Measurements from ENCODE around the gene PFN1. TPM values are rescaled to one million over a fixed set of nuclear protein-coding genes. Genes with fewer than 3 reads are reported as not detected.

PFN1 gene
- total RNA-seq, 1 donor from 2014 or later: 370 TPM

DNA sequence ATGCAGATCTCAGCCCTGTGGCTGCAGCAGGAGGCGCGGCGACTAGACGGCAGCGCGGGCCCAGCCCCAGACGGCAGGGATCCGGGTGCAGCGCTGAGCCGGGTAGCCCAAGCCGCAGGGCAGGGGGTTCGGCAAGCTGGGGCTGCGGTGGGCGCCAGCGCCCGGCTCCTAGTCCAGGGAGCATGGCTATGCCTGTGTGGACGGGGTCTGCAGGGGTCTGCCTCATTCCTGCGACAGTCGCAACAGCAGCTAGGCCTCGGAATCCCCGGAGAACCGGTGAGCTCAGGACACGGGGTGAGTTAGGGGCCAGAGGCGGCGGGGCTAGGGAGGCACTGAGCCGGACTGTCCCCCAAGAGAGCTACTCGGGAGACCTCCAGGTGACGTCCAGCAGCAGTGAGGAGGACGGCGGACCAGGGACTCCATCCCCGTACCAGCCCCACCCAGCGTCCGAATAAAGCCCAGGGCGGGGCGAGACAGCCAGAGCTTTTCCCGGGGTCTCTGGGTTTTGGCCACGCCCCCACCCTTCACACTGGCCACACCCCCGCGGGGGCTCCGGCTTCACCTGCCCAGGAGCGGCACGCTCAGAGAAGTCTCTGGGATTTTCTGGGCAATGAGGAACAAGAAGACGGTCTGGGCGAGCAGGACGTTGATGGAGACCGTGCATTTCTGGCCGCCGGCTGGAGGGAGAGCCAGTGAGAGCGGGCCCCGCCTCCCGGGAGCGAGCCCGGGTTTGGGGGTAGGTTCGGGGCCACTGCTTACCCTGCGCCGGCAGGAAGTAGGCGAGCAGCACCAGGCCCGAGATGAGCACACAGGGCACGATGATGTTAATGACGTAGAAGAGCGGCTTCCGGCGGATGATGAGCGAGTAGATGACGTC lies 47.9 kb downstream of the PFN1 start:
- DNase-seq (ENCODE audit: low spot score in 2 of 2, unreplicated experiment in 2 of 2): no peak
- Mint-ChIP-seq H3K4me3 (peak overlapping the region; percentile 69), H3K9me3 (no peaks in the 10 kb centered on the region), H3K36me3 (peaks cover 10% of the 10 kb centered on the region), H3K27ac (no peak overlapping the region), H3K27me3 (ENCODE audit: low read depth) (no peaks in the 10 kb centered on the region), H3K4me1 (peaks cover 13% of the 10 kb centered on the region)
- TF ChIP-seq, protein P1, sequence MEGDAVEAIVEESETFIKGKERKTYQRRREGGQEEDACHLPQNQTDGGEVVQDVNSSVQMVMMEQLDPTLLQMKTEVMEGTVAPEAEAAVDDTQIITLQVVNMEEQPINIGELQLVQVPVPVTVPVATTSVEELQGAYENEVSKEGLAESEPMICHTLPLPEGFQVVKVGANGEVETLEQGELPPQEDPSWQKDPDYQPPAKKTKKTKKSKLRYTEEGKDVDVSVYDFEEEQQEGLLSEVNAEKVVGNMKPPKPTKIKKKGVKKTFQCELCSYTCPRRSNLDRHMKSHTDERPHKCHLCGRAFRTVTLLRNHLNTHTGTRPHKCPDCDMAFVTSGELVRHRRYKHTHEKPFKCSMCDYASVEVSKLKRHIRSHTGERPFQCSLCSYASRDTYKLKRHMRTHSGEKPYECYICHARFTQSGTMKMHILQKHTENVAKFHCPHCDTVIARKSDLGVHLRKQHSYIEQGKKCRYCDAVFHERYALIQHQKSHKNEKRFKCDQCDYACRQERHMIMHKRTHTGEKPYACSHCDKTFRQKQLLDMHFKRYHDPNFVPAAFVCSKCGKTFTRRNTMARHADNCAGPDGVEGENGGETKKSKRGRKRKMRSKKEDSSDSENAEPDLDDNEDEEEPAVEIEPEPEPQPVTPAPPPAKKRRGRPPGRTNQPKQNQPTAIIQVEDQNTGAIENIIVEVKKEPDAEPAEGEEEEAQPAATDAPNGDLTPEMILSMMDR (IDR thresholded peaks at IDR 0.05; ENCODE audit: unreplicated experiment): no peak

DNA sequence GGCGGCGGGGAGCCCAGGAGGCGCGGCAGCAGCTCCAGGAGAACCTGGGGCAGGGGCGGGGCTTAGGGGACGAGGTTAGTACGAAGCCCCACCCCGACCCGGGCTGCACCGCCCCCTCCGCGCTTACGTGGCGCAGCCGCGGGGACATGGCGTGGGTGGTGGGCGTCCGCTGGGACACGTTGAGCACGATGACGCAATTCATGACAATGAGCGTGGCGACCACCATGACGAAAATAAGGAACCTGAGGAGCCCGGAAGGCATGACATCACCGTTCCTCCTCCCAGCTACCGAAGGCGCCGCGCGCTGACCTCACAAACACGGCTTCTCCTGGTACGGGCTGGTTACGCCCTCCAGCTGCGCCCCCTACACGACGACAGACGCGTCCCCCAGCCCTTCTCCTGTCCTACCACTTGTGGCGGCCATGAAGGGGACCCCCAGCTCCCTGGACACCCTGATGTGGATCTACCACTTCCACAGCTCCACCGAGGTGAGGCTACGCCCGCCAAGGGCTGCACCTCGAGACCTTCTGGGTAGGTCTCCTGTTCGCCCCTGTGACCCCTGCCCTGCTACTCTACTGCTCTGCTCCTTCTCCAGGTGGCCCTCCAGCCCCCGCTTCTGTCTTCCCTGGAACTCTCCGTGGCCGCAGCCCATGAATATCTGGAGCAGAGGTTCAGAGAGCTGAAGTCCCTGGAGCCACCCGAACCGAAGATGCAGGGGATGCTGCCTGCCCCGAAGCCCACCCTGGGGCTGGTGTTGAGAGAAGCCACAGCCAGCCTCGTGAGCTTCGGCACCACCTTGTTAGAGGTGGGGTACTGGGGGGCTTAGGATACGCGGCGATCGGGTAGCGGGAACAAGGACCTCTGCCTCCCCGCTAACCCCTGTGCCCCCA lies 48.7 kb downstream of the PFN1 start, which contains the start of gene C17orf107:
TSS of gene C17orf107 (plus strand) at position 196 of the 890 bp plus-strand sequence. CDS start at position 423, 227 bp downstream.
- Mint-ChIP-seq H3K4me3 (peak within 1 kb of the TSS; percentile 69), H3K27ac (peak within 1 kb of the TSS; percentile 84), H3K27me3 (ENCODE audit: low read depth) (no peaks in the 10 kb centered on the region), H3K4me1 (peaks cover 13% of the 10 kb centered on the region), H3K36me3 (peaks cover 12% of the 10 kb centered on the region), H3K9me3 (no peaks in the 10 kb centered on the region)
- peak; percentile 69 for DNase-seq (ENCODE audit: low spot score in 2 of 2, unreplicated experiment in 2 of 2)
- TF ChIP-seq, protein P1 (IDR thresholded peaks at IDR 0.05; ENCODE audit: unreplicated experiment): no peak

DNA sequence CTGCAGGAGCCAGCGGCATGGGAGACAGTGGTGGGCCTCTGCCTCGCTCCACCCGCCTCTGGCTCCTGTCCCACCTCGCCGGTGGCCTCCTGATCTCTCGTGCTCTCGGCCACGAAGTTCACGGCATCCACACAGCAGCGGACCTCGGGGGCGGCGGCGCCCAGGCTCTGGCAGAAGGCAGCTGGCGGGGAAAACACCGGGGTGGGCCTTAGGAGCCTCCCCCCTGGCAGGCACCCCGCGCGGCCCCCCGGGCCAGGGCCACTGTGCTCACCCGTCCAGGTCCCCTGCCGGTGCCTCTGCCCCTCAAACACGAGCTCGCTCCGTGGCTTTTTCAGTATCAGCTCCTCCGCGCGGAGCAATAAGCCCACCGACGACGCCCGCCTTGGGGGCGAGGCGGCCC lies 49.4 kb downstream of the PFN1 start:
- H3K4me3 Mint-ChIP-seq: peak overlapping the region; percentile 59
- H3K9me3 Mint-ChIP-seq: no peaks in the 10 kb centered on the region
- peaks cover 12% of the 10 kb centered on the region for H3K36me3 Mint-ChIP-seq
- no peak overlapping the region for H3K27ac Mint-ChIP-seq
- no peak for DNase-seq (ENCODE audit: low spot score in 2 of 2, unreplicated experiment in 2 of 2)
- H3K4me1 Mint-ChIP-seq: peaks cover 13% of the 10 kb centered on the region
- H3K27me3 Mint-ChIP-seq (ENCODE audit: low read depth): no peaks in the 10 kb centered on the region
- TF ChIP-seq, protein P1 (IDR thresholded peaks at IDR 0.05; ENCODE audit: unreplicated experiment): no peak

DNA sequence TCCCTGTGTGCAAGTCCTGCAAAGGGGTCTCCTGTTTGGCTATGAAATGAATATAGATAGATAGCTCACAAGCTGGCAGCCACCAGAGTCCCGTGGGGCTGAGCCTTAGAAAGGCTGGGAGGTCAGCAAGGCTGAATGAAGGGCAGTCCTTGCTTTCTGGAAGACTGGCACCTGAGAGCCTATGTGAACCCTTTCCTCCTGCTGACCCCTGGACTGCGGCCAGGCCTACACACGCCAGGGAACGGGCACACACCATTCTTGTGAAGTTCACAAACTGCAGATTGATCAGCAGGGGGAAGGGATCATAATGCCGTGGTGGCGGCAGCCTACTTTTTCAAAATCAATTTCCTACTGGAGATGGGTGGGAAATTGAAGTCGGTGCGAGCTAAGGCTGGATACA lies 50.0 kb downstream of the PFN1 start:
- Mint-ChIP-seq H3K4me1 (peaks cover 9% of the 10 kb centered on the region), H3K36me3 (peaks cover 10% of the 10 kb centered on the region), H3K9me3 (no peaks in the 10 kb centered on the region), H3K27me3 (ENCODE audit: low read depth) (no peaks in the 10 kb centered on the region), H3K27ac (peak overlapping the region; percentile 73), H3K4me3 (peak overlapping the region; percentile 59)
- DNase-seq (ENCODE audit: low spot score in 2 of 2, unreplicated experiment in 2 of 2): no peak
- TF ChIP-seq, protein P1 (IDR thresholded peaks at IDR 0.05; ENCODE audit: unreplicated experiment): no peak

DNA sequence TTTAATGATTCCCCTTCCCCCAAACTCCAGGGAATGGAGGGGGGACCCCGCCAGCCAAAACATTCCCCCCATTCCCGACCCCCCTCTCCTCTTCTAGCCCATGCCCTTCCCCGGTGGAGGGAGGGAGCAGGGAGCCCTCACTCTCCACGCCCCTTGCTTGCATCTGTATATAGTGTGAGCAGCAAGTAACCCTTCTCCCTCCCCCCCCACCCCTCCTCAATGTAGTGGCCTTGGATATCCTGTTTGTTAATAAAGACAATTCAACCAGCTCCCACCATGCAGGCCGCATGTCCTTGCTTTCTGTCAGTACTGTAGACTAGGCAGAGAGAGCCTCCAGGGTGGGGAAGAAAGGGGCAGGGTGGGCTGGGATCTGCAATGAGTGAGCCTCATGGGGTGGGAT lies 50.5 kb downstream of the PFN1 start:
- no peaks in the 10 kb centered on the region for H3K27me3 Mint-ChIP-seq (ENCODE audit: low read depth)
- no peak for DNase-seq (ENCODE audit: low spot score in 2 of 2, unreplicated experiment in 2 of 2)
- no peak overlapping the region for H3K27ac Mint-ChIP-seq
- TF ChIP-seq, protein P1 (IDR thresholded peaks at IDR 0.05; ENCODE audit: unreplicated experiment): no peak
- H3K36me3 Mint-ChIP-seq: peaks cover 10% of the 10 kb centered on the region
- H3K9me3 Mint-ChIP-seq: no peaks in the 10 kb centered on the region
- H3K4me1 Mint-ChIP-seq: peaks cover 6% of the 10 kb centered on the region
- H3K4me3 Mint-ChIP-seq: no peak overlapping the region
